HK-2 (cell line): Measurements from ENCODE around the gene POLA1.
"Not testable (repeated sequence)": the region's sequence is repeated elsewhere in the genome, so short reads cannot be mapped to it uniquely, and the experiment has no call there.

Experiments used
- DNase-seq: peaks from one replicate; pipeline ENCODE4 v3.0.0-alpha.2; 2018; ENCODE audit not compliant: unreplicated experiment

The POLA1 gene, protein sequence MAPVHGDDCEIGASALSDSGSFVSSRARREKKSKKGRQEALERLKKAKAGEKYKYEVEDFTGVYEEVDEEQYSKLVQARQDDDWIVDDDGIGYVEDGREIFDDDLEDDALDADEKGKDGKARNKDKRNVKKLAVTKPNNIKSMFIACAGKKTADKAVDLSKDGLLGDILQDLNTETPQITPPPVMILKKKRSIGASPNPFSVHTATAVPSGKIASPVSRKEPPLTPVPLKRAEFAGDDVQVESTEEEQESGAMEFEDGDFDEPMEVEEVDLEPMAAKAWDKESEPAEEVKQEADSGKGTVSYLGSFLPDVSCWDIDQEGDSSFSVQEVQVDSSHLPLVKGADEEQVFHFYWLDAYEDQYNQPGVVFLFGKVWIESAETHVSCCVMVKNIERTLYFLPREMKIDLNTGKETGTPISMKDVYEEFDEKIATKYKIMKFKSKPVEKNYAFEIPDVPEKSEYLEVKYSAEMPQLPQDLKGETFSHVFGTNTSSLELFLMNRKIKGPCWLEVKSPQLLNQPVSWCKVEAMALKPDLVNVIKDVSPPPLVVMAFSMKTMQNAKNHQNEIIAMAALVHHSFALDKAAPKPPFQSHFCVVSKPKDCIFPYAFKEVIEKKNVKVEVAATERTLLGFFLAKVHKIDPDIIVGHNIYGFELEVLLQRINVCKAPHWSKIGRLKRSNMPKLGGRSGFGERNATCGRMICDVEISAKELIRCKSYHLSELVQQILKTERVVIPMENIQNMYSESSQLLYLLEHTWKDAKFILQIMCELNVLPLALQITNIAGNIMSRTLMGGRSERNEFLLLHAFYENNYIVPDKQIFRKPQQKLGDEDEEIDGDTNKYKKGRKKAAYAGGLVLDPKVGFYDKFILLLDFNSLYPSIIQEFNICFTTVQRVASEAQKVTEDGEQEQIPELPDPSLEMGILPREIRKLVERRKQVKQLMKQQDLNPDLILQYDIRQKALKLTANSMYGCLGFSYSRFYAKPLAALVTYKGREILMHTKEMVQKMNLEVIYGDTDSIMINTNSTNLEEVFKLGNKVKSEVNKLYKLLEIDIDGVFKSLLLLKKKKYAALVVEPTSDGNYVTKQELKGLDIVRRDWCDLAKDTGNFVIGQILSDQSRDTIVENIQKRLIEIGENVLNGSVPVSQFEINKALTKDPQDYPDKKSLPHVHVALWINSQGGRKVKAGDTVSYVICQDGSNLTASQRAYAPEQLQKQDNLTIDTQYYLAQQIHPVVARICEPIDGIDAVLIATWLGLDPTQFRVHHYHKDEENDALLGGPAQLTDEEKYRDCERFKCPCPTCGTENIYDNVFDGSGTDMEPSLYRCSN (N-terminal part only)

GRCh38 chrX:24693453-24694202 lies at the start of gene POLA1:
Gene POLA1 (plus strand): TSS chrX:24693918. CDS start chrX:24693962, 44 bp downstream.
- DNase-seq, result peak; percentile 94

DNA sequence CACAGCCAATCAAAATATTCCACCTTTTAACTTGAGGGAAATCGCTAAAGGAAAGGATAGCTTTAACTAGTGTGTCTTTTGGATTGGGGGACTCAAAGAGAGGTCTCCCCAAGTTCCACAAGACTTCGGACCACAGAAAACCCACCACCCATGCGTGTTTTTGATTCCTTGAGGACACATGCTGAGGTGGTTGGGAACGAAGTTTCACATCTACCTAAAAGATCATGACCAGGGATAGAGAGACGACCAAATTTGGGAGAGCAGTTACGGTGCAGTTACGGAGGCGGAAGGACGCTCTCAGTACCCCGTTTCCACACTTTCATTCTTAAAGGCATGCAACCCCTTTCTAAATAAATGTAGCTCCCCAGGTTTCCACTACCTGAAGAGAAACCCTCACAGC lies 47.7 kb upstream of the POLA1 start:
- no peak for DNase-seq

DNA sequence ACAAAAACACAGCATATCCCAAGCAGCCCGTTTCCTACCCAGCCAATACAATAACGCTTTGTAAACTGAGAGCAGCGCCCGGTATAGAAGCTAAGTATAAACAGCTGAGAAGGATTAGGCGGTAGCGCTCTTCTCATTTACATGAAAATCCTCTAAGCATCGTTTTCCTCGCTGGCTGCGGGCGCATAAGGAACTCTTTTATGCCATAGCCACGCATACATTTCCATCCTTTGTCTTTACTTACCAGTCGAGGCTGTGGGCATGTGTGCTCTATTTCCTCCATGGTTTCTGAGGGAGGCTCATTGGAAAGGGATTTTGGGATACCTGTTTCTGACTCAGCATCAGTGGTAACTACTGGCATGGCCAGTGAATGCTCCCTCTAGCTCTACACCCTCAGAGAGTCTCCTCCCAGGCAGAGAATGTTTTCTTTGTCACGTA lies 47.0 kb upstream of the POLA1 start:
- DNase-seq, result no peak

DNA sequence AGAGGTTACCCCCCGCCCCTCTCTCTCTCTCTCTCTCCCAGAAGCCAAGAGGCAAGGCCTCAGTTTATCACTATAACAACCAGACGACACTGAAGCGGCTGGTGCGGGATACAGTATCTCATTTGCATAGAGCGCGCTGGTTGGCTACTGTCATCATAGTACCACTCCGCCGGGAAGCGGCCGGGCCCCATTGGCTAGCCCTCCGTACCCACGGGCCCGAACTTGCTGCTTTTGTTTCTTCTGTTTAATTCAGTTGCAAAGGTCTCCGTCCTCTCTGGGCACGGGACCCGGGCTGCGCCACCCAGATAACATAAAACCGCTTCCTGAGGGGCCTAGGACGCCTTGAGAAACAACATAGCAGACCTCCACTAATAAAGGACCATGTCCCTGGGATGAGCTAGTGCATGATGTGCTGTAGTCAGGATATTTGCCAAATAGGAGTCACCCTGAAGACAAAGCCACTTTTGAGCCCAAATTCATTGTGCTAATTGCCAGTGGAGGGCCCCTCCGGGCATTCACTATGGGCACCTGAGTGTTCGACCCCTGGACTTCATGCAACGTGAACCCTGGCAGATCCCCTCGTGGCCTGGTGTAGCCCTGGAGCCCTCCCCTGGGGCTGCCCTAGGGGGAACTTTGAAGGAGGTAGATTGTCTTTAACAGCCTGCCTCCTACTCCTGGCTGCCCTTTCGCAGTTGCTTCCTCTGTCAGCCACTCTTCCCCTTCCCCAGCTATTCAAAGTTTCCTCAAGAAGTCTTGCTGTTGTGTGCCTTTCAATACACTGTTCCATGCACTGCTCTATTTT lies 46.3 kb upstream of the POLA1 start, which contains the start of gene PCYT1B:
TSS of gene PCYT1B (minus strand) at position 91 of the 802 bp plus-strand sequence. CDS start 242 bp downstream, outside the sequence.
- peak; percentile 14 for DNase-seq

- no peak for DNase-seq
These were observed 45.2 kb upstream of the POLA1 start for GRCh38 chrX:24648495-24648894.

- DNase-seq, result no peak
These were observed 41.9 kb upstream of the POLA1 start for GRCh38 chrX:24651783-24652182.

GRCh38 chrX:24655679-24656078 lies 38.0 kb upstream of the POLA1 start:
- DNase-seq, result not testable (repeated sequence)

DNA sequence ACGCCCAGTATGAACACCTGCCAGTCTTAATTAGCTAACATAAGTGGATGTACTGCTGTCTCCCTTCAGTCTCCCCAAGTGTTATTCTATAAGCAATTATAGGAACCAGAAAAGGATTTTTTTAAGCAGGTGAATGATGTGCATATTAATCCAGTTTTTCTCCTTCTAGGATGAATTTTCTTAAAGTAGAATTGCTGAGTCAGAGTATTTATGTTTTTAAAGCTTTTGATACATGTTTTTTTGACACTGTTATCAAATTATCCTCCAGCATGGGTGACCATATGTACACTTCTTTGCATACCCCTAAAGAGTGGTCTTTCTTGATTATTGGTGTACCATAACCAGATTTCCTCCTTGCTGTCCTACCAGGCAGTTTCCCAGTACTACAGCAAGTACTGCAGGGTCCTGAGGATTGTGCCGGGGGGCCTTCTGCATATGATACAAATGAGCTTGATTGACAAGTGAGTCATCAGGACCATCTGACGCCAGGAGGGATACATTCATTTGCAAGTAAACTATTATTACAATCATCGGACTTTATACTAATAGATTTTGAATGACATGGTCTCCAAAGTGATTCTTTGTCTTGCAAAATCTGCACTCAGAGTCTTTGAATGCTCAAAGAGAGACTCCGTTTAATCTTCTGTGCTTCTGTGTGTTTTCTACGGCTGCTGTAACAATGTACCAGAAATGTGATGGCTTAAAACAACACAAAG lies 35.9 kb upstream of the POLA1 start:
- DNase-seq, result no peak

GRCh38 chrX:24658421-24658820 lies 35.3 kb upstream of the POLA1 start:
- DNase-seq, result no peak

GRCh38 chrX:24659106-24659505 lies 34.6 kb upstream of the POLA1 start:
- no peak for DNase-seq

- no peak for DNase-seq
These were observed 34.1 kb upstream of the POLA1 start for GRCh38 chrX:24659646-24660045.

GRCh38 chrX:24661292-24661691 lies 32.4 kb upstream of the POLA1 start:
- DNase-seq, result no peak

DNA sequence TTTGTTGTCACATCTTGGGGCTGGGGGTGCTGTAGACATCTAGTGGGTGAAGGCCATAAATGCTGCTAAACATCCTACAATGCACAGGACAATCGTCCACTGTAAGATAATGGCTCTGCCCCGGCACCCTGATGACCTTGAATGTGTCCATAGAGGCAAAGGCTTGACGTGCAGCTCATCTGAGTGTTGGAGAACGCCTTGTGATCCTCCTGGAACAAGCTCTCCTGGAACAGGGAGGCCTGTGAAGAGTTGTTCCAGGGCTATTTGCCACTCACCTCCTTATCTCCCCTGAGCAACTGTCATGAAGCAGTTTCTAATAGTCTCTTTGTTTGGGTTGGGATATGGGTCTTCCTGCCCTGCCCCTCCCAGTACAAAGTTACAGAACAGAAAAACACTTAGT lies 31.4 kb upstream of the POLA1 start:
- DNase-seq, result no peak

- DNase-seq, result no peak
These were observed 25.6 kb upstream of the POLA1 start for GRCh38 chrX:24668111-24668510.

GRCh38 chrX:24672701-24673190 lies 21.0 kb upstream of the POLA1 start:
- DNase-seq, result no peak

DNA sequence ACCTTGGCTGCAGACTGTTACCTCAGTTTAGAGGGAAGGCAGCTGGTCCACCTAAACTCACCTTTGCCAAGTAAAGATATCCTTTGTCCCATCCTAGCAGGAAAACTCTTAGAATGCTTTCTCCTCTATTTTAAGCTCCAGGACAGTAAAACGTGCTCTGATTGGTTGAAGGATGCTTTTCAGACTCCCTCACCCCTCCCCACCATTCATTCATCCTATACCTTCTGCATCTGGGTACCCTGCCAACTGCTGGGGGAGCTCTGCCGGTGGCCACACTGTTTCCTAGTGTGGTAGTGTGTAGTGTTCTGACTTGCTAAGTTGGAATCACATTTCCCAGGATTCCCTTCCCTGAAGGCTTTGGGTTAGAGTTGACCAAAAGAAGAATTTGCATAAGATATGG lies 20.3 kb upstream of the POLA1 start:
- no peak for DNase-seq

DNA sequence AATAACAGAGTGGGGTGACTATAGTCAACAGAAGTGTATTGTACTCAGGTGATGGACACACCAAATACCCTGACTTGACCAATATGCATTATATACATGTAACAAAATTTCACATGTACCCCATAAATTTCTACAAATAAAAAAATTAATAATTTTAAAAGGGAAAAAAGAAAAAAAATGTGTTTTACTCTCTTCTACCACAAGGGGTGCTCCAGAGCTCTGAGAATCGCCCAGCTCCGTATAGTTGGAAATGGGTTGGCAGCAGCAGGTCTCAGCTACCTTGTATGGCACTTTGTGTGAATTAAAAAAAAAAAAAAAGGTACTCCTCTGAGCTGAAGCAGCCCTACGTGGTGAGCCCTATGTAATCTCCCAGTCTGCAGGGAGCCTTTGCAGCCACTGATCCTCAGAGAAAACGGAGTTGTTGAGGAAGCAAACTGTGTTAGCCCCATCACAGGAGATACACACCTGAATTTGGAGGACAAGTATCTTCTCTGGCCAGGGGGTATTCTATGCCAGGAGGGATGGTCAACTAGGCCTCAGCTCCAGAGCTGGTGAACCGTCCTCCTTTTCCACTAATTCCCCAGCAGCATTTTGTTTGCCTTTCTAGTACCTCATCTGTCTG lies 17.2 kb upstream of the POLA1 start:
- no peak for DNase-seq

- no peak for DNase-seq
These were observed 10.8 kb upstream of the POLA1 start for GRCh38 chrX:24682739-24683432.
